GM12865 (cell line): Measurements from ENCODE around the gene C9orf153.

Experiments
- DNase-seq: peaks from one replicate; pipeline ENCODE4 v3.0.0; 2010; ENCODE audit warnings: low read depth
- H3K4me3 ChIP-seq: 2 replicates; pipeline ENCODE4 v1.5.1; 2011; ENCODE audit warnings: mild to moderate bottlenecking, low read depth, low read length, control low read depth
- CTCF ChIP-seq: IDR thresholded peaks from 2 replicates; pipeline ENCODE4 v1.5.1; 2011; ENCODE audit warnings: low read length, control low read depth, low read depth, inconsistent platforms; ENCODE audit not compliant: insufficient read depth; ENCODE audit errors: missing control alignments

Gene C9orf153

GRCh38 chr9:86272221-86272620 is 12.8 kb upstream of the C9orf153 start:
- no peak for TF ChIP-seq CTCF
- DNase-seq: no peak

DNA sequence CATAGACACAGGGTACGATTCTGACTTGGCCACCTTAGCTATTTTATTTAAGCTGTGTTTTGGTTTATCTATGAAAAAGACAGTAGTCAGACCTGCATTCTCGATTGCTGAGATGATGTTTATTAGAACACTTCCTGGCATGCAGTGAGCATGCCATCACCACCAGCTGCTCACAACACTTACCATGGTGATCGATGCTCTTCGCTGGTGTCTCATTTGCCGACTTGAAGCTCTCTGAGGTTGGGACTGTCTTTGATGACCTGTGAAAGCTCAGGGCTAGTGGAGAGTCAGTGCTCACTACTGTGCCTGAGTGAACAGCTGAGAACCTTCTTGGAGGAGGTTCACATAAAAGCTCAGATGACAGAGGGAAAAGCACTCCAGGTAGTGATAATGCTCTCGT is 4.4 kb upstream of the C9orf153 start:
- TF ChIP-seq CTCF: no peak
- H3K4me3 ChIP-seq: no peak overlapping the region
- DNase-seq: no peak

More at GRCh38 chr9:86272221-86272620, 12.8 kb upstream of the C9orf153 start:
- H3K4me3 ChIP-seq: no peak overlapping the region

DNA sequence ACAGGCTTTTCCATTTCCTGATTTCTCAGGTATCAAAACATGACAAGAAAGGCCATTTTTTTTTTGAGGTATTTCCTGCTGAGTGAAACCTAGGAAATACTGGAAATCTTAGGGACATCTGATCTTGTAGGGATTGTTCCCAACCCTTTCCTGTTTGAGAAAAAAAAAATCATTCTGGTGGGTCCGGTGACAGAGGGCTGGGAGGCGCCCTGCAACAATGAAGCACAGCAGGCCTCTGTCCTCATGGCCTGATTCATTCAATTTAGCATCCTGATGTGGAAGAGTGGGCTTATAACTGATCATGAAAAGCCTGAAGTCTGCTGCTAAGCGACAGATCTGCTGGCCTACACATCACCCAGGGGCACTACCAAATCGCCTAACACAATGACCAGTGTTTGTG is 3.0 kb upstream of the C9orf153 start:
- H3K4me3 ChIP-seq: no peak overlapping the region
- no peak for TF ChIP-seq CTCF
- no peak for DNase-seq

DNA sequence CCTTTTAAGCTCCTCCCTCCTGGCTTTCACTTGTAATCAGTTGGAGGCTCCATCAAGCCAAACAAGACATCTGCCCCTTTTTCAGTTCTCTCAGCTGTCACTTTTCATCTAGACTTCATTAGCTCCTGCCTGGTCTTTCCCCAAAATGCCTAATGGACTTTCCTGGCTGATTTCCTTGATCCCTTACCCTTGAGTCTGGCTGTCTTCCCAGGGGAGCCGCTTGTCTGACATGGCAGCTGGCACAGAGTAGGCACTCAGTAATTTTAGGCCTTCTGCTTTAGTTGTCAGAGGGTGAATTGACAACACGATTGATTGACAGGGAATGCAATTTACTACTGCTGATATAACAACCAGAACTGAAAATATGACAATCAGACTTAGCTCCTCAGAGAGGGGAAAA is 2.1 kb downstream of the C9orf153 start:
- H3K4me3 ChIP-seq: no peak overlapping the region
- DNase-seq: no peak
- no peak for TF ChIP-seq CTCF

DNA sequence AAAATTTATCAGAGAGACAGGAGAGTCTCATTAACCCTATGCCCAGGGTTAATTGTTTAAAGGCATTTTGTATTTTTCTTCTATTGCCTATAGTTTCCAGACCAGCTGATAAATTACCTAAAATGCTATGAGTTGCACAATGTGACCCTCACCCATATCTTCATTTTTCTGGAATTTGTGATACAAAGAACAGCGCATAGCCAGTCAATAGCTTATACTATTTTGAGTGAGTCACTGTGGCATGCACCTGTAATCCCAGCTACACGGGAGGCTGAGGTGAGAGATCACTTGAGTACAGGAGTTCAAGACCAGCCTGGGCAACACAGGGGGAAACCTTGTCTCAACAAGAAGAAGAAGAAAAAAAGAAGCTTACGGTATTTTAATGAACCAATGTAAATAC is 2.8 kb downstream of the C9orf153 start:
- H3K4me3 ChIP-seq: no peak overlapping the region
- no peak for TF ChIP-seq CTCF
- DNase-seq: no peak

DNA sequence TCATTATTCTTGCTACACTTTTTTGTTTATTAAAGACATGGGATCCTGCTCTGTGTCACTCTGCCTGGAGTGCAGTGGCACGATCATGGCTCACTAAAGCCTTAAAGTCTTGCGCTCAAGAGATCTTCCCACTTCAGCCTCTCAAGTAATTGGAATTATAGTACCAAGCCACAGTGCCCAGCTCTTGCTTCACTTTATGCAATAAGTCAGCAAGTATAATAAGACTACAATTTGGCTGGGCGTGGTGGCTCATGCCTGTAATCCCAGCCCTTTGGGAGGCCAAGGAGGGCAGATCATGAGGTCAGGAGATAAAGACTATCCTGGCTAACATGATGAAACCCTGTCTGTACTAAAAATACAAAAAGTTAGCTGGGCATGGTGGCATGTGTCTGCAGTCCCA is 5.9 kb downstream of the C9orf153 start:
- DNase-seq: no peak
- TF ChIP-seq CTCF: no peak
- no peak overlapping the region for H3K4me3 ChIP-seq

GRCh38 chr9:86252870-86253269 is 6.6 kb downstream of the C9orf153 start:
- H3K4me3 ChIP-seq: no peak overlapping the region
- TF ChIP-seq CTCF: no peak
- no peak for DNase-seq
